ENCODE results near the gene BGN.

GRCh38 chrX:153464116-153464515 is 30.7 kb upstream of the BGN start:
- TF ChIP-seq CTCF (conservative IDR thresholded peaks at IDR 0.05; ENCODE audit: low read depth, low read length) (no peak), EZH2phosphoT487 (IDR thresholded peaks at IDR 0.05; ENCODE audit: borderline replicate concordance, low read length) (no peak), EZH2 (IDR thresholded peaks at IDR 0.05; ENCODE audit: low read length, unreplicated experiment) (no peak)
